Astrocyte of the hippocampus (primary cell): ENCODE results near the gene KPNA1.
"Not testable (repeated sequence)": the region's sequence is repeated elsewhere in the genome, so short reads cannot be mapped to it uniquely, and the experiment has no call there.

Source experiments
- DNase-seq: peaks from one replicate; pipeline ENCODE4 v3.0.0; 2011; ENCODE audit warnings: low read depth, low spot score

KPNA1 gene

DNA sequence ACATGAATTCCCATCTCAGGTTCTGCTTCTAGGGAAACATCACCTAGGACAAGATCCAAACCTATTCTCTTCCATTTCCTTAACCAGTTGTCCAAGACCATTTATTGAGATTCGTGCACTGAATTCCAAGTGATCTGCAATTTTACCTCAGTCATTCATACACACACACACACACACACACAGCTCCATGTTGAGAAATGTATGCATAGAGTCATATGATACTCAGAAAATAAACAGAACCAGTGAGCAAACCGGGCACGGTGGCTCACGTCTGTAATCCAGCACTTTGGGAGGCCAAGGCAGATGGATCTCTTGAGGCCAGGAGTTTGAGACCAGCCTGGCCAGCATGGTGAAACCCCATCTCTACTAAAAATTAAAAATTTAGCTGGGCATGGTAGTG lies 6.1 kb upstream of the KPNA1 start:
- no peak for DNase-seq

DNA sequence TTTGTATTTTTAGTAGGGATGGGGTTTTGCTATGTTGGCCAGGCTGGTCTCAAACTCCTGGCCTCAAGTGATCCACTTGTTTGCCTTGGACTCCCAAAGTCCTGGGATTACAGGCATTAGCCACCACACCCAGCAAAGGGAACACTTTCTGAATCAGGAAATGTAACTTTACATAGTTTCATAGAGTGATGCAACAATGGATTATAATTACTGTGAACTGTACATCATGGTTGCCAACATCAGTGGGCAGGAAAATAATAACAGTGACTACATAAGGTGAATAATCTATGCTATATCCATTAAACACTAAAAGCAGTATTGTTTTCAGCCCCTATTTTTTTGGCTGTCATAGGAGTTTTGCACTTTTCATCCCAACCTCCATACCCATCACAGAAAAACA lies 5.0 kb upstream of the KPNA1 start:
- no peak for DNase-seq

DNA sequence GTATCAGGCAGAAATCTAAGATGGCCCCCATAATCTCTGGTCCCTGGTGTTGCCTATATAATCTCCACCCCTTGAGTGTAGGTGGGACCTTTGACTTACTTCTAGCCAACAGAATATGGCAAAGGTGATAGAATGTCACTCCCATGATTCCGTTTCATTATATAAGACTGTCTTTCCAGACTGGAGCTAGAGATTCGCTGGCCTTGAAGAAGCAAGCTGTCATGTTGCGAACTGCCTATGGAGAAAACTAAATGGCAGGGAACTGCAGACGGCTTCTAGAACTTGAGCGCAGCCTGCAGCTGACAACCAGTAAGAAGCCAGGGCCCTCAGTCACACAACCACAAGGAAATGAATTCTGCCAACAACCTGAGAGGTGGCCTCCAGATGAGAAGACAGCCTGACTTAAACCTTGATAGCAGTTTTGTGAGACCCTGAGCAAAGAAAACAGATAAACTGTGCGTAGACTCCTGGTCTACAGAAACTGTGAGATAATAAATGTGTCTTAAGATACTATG lies 2.2 kb upstream of the KPNA1 start:
- DNase-seq = no peak

DNA sequence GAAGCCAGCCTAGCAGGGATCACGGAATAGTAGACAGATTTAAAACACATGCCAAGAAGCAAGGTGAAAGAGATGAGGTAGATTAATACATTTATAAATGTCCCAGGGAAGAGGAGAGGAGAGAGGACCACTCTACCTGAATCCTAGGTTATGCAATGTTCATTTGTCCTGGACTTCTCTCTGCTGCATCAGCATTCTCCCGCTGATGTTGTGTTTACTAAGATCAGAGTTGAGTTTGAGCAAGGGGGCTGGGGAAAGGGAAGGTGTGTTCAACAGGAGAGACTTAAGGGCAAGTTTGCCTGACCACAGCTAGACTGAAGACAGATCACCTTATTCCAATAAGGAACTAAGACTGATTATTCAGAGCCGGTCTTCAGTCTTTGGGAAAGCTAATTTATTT lies 1.1 kb upstream of the KPNA1 start:
- DNase-seq = no peak

DNA sequence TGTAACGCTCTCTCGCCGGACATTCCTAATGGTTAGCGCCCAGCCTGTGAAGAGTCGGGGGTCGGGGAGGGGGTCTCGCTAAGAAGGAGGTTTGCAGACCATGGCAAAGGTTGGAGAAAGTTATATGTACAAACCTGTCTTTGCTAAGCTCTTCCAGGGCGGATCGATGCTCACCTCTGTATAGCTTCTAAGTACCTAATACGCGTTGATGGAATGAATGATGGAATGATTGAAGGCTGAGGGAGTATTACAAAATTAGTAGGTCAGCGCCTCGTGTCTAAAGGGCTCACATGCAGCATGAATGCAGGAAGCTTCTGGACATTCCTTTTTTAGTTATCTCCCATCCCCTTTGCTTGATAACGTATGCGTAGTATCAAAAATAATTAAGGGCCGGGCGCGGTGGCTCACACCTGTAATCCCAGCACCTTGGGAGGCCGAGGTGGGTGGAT lies 305 bp upstream of the KPNA1 start:
- DNase-seq = no peak

DNA sequence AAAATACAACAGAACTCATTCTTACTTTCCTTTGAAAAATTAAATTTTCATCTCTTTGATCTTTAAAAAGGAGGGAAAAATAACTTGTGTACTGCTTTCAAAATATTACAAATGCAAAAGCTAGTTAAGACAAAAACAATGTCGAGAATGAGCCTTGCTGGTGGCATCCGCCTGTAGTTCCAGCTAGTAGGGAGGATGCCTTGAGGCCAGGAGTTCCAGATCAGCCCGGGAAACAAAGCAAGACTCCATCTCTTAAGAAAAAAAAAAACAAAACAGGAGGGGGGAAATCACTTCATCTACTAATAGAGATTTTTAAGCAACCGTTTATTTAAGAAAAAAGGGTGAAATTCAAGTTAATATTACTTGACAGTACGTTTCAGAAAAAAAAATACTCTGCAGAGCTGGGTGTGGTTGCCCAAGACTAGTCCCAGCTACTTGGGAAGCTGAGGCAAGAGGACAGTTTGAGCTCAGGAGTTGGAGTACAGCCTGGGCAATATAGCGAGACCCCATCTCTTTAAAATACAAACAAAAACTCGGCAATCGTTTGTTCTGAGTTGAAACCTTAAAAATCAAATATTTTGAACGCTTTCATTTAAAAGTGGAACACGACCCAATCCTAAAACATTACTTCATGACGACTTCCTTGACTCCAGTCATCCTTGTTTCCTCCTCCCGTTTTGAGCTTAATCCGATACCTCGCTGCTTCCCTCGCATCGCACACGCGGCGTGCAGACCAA lies 1.2 kb downstream of the KPNA1 start:
- DNase-seq = no peak

DNA sequence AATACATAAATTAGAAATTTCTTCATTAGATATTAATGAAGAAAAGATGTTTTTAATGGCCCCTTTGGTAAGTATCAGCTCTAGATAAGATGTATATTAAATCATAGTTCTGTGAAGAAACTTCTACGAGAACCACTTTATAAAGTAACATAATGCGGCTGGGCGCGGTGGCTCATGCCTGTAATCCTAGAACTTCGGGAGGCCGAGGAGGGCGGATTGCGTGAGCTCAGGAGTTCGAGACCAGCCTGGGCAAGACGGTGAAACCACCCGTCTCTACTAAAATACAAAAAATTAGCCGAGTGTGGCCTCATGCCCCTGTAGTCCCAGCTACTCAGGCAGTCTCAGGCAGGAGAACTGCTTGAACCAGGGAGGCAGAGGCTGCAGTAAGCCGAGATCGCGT lies 2.5 kb downstream of the KPNA1 start:
- no peak for DNase-seq

DNA sequence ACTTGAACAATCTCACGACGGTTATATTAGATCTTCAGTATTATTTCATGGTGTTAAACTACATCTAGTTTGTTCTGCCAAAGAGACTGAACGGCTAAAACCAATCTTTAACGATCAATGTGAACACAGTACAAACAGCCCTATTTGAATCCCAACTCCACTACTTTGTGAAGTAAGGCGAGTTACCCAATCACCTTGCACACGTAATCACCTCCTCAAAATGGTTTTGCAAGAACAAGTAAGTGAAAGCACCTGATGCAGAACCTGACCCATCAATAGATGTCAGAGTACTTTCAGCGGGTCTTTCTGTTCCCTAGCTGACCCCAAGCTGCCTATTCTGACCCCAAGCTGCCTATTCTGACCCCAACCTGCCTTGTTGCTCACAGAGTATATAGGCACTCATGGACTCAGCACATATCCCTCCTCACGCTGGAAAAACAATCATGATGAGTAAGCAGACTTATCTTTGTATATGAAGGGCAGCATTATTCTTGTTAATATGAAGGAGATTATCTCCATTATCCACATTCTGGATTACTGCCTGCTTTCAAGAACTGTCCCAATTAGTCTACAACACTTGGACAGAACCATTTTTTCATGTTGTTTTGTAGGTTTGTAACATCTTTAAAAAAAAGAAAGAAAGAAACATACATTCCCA lies 3.7 kb downstream of the KPNA1 start:
- no peak for DNase-seq

DNA sequence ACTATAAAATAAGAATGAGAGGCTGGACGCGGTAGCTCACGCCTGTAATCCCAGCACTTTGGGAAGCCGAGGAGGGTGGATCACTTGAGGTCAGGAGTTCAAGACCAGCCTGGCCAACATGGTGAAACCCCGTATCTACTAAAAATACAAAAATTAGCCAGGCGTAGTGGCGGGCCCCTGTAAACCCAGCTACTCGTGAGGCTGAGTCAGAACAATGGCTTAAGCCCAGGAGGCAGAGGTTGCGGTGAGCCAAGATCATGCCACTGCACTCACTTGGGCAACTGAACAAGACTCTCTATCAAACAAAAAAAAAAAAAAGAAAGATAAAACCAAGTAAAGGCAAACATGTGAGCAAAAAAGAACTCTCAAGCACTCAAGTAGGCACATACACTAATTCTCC lies 5.8 kb downstream of the KPNA1 start:
- DNase-seq = peak; percentile 66

DNA sequence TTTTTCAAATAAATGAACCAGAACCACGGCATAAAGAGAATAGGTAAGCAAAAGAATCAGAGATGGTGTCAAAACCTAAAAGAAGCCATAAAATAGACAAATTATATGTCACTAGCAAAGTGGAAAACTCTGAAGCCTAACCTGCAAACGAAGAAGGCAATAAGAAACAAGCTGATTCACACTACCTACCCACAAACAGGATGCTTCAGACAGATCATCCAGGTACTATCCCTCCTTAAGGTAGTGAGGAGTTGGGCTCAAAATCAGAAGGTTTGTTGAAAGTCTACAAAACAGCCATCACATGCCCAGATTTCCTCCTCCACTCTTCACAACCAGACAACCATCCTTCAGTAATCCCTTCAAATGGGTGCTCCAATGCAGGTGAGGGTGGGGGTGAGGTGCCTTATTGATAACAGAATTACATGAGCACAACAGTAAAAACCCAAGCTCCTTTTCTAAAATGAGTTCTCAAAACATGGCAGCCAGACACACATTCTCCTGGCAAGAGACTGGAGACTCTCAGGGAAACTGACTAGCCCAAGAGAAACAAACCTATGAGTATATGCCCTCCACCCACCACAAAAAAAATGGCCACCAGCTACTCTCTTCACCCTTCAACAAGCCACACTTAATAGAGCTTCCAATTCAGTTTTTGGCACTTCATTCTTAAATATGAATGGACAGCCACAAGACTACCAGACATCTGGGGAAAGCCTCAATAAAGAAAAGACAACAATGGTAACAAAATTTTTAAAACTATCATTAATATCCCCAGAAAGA lies 6.4 kb downstream of the KPNA1 start:
- no peak for DNase-seq

DNA sequence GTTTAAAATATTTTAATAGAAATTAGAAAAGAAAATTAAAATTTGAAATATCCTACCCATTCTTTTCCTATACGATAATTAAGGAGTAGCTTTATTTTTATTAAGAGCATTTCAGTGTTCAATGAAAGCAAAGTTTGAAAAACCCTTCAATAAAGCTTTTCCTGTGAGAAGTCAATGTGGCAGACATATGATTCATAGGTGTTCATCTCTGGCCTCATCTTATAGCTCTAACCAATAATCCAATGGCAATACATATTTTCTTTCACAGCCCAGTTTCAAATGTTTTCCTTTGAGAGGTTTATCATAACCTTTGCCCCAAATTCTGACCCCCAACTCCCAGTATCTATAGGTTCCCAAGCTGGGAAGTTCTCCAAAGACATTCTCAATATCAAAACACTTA lies 8.3 kb downstream of the KPNA1 start:
- DNase-seq = no peak

DNA sequence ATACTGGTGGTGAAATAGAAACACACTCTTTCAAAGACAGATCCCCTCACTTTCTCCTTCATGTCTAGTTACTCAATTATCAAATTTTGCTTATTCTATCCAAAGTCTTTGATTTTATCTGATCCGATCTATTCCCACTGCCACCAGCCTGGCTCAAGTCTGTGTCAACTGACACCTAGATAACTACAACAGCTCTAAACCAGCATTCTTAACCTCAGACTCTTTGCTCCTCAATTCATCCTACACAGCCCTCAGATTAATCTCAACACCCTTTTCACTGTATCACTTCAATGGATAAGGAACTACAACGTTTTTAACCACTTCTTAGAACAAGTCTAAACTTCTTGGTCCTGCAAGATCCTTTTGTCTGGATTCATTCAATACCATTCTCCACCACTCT lies 9.1 kb downstream of the KPNA1 start:
- no peak for DNase-seq

DNA sequence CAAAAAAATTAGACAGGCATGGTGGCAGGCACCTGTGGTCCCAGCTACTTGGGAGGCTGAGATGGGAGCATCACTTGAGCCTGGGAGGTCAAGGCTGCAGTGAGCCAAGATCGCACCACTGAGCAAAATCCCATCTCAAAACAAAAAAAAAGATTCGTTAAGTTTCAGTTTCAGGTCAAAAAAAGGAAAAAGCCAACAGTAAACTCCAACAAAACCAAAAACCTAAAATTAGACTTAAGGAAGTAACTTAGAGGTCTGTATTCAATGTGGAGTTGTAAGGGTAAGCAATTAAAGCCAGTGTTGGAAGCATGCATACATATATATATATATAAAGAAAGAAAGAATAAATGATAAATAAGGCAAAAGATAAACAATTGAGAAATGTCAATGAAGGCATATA lies 11.8 kb downstream of the KPNA1 start:
- DNase-seq = no peak

DNA sequence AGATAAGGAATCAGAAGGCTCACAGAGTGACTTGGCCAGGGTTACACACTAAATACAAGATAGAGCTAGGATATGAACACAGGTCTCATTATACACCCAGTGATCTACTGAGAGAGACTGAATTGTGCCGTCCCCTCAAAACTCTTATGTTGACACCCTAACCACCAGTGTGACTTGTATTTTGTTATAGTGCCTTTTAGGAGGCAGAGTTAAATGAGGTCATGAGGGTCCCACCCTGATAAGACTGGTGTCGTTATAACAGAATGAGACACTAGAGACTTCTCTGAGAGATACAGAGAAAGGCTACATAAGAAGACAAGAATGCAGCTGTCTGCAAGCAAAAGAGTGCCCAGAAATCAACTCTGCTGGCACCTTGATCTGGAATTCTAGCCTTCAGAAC lies 12.6 kb downstream of the KPNA1 start:
- DNase-seq = no peak

DNA sequence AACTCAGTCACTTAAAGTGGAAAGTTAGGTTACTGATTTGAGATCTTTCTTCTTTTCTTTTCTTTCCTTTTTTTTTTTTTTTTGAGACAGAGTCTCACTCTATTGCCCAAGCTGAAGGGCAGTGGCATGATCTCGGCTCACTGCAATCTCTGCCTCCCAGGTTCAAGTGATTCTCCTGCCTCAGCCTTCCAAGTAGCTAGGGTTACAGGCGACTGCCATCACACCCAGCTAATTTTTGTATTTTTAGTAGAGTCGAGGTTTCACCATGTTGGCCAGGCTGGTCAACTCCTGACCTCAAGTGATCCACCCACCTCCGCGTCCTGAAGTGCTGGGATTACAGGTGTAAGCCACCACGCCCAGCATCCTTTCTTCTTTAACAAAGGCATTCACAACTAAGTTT lies 13.8 kb downstream of the KPNA1 start:
- not testable (repeated sequence) for DNase-seq

DNA sequence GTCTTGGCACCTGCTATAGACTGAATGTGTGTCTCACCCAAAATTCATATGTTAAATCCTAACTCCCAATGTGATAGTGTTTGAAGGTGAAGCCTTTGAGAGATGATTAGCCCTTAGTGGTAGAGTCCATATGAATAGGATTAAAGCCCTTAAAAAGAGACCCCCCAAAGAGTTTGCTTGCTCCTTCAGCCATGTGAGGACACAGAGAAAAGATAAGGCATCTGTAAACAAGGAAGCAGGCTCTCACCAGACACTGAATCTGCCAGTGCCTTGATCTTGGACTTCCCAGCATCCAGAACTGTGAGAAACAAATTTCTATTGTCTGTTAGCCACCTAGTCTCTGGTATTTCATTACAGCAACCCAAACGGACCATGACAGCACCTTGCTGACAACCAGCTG lies 16.6 kb downstream of the KPNA1 start:
- DNase-seq = no peak

DNA sequence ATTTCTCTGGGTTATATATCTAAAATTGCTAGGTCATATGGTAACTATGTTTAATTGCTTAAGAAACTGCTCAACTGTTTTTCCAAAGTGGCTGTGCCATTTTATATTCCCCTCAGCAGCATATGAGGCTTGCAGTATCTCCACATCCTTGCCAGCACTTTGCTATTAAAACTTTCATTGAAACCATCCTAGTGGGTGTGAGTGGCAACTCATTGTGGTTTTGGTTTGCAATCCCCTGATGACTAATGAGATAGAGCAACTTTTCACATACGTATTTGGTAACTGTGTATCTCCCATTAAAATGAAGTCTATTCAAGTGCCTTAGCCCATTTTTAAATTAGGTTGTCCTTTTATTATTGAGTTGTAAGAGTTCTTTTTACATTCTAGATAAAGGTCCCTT lies 17.3 kb downstream of the KPNA1 start:
- DNase-seq = peak; percentile 87

DNA sequence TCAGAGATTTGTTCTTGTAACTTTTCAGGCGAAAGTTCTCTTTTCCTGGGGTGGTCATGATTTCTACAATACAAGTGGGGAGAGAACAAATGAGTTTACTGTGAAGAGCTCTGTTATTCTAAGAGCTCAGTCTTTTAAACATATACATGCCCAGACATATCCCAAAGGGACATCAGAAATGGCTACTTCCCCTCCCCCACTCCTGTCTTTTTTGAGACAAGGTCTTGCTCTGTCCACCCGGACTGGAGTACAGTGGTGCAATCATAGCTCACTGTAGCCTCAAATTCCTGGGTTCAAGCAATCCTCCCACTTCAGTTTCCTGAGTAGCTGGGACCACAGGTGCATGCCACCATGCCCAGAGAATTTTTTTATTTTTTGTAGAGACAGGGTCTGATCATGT lies 18.2 kb downstream of the KPNA1 start:
- no peak for DNase-seq

DNA sequence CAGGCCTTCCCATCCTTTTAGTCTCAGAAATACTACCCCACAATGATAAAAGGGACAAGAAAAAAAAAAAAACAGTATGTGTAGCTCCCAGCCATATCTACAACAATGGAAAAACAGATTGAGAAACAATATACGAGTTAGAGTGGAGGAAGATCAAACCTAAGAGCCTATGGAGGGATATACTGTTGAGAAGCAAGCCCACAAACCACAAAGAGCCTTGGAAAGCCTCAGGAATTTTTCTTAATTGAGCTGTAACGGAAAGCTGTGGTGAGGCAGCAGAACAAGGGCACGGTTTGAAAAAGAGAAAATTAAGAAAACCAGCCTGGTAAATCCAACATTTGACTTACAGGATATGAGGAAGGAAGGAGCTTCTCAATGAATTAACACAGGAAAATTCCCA lies 21.4 kb downstream of the KPNA1 start:
- DNase-seq = peak; percentile 87

DNA sequence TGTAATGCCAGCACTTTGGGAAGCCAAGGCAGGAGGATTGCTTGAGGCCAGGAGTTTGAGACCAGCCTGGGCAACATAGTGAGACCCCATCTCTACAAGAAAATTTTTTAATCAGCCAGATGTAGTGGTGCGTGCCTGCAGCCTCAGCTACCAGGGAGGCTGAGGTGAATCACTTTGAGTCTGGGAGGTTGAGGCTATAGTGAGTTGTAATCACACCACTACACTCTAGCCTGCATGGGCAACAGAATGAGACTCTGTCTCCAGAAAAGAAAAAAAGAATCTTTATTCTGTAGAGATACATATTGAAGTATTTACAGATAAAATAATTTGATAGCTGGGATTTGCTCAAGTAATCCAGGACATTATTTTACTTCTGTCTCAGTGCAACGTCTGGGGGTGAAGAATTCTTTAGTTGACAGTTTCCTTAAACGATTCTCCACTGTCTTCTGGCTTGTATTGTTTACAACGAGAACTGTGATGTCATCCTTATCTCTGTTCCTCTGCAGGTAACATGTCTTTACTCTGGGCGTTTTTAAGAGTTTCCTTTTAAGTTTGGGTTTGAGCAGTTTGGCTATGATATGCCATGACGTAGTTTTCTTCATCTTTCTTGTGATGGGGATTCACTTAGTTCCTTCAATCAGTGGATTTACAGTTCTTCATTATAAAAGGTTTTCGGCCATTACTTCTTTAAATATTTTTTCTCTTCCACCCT lies 26.3 kb downstream of the KPNA1 start:
- DNase-seq = no peak

DNA sequence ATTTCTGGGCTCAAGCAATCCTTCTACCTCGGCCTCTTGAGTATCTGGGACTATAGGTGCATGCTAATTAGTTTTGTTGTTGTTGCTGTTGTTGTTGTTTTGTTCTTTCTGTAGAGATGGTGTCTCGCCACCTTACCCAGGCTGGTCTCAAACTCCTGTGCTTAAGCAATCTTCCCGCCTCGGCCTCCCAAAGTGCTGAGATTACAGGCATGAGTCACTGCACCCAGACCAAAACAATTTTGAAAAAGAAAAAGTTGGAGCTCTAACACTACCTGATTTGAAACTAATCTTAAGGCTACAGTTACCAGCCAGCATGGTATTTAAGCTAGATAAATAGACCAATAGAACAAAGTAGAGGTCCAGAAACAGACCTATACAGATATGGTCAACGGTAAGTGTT lies 29.8 kb downstream of the KPNA1 start:
- DNase-seq = peak; percentile 74

DNA sequence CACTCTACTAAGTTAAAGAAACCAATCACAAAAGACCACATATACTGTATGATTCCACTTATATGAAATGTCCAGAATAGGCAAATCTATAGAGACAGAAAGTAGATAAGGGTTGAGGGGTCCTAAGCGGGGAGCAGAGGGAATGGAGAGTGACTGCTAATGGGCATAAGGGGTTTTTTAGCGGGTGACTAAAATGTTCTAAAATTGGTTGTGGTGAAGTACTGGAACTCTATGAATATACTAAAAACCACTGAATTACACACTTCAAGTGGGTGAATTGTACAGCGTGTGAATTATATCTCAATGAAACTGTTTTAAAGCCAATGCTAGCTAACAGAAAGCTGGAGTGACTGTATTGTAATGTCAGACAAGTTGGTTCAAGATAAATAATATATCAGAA lies 33.3 kb downstream of the KPNA1 start:
- no peak for DNase-seq
